22Rv1 (cell line): ENCODE data around the gene AKAP6.

Source experiments
- H3K27ac ChIP-seq: fragments of 450-650 bp; 2 replicates; pipeline ENCODE4 v1.5.1; 2017
- CTCF ChIP-seq: fragments of 450-650 bp; IDR thresholded peaks from 2 replicates; pipeline ENCODE4 v1.5.1; 2017; ENCODE audit warnings: mild to moderate bottlenecking
- ZFX ChIP-seq: fragments of 450-650 bp; IDR thresholded peaks from 2 replicates; pipeline ENCODE4 v1.6.1; 2017; ENCODE audit warnings: antibody characterized with exemption, borderline replicate concordance

The AKAP6 gene

GRCh38 chr14:32407130-32407529 lies 78.0 kb downstream of the AKAP6 start:
- H3K27ac ChIP-seq: no peak overlapping the region
- no peak for TF ChIP-seq CTCF

DNA sequence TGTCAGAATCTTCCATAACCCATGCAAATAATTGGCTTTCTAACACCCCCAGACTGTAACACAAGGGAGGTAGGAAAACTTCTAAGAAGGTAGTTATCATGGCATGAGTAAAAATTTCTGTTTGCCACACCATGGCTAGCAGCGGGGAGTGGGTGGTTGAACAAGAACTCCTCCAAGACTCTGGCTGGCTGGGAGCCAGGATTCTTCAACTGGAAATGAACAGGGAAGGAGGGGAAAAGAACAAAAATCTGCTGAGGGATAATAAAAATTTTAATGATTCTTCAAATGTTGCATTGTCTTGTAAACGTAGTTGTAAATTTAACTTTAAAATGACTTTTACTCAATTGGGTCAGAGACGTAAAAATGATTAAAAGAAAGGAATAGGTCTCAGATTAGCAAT lies 78.9 kb downstream of the AKAP6 start:
- no peak overlapping the region for H3K27ac ChIP-seq
- TF ChIP-seq ZFX: no peak
- no peak for TF ChIP-seq CTCF

GRCh38 chr14:32412103-32412502 lies 83.0 kb downstream of the AKAP6 start:
- TF ChIP-seq CTCF (no peak), ZFX (no peak)
- no peak overlapping the region for H3K27ac ChIP-seq

- no peak overlapping the region for H3K27ac ChIP-seq
- no peak for TF ChIP-seq CTCF
- no peak for TF ChIP-seq ZFX
These were observed 83.4 kb downstream of the AKAP6 start for GRCh38 chr14:32412532-32412931.

DNA sequence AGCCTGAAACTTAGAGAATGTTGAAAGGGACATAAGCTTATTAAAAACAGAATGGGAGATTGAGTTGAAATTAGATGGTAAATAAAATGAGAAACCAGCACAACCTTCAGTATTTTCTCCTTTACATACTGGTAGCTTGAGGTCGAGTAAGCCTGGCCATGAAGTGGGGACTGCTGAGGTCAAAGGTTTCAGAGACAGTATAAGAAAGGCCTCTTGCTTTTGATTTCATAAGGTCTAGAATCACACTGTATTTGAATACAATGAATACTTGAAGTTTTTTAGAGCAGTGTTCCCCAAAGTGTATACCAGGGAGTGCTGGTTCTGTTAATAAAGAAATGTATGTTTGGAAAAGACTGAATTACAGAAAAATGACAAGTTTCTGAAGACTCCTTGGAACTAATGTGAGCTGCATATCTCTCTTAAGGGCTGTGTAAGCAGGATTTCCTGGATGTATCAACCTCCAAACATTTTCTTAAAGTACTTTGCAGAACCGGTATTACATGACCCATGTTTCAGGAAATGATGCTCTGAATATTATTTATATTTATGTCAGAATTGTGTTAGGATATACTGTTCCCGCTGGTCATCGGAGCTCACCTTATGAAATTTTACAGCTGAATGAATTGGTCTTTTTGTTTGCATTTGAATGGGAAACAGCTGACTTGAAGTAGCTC lies 85.0 kb downstream of the AKAP6 start:
- H3K27ac ChIP-seq: no peak overlapping the region
- TF ChIP-seq CTCF (no peak), ZFX (no peak)

DNA sequence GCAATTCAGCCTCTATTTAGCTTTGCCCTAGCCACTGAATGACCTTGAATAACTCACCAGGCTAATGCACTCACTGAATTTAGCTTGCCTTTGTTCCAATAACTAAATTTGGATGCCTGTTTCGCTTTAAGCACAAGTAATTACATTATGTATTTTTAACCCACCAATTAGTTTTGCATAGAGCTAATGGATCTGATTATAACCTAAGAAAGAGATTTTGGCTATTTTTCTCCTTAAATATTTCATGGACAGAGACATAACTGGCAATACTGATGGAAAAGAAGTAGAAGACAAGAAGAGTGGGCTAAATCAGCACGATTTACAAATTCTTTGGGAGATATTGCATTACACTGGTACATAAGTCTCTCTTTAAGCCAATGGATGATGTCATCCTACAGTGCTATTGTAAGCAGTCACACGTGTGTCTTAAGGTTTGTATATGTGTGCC lies 85.7 kb downstream of the AKAP6 start:
- no peak overlapping the region for H3K27ac ChIP-seq
- TF ChIP-seq ZFX: no peak
- no peak for TF ChIP-seq CTCF

DNA sequence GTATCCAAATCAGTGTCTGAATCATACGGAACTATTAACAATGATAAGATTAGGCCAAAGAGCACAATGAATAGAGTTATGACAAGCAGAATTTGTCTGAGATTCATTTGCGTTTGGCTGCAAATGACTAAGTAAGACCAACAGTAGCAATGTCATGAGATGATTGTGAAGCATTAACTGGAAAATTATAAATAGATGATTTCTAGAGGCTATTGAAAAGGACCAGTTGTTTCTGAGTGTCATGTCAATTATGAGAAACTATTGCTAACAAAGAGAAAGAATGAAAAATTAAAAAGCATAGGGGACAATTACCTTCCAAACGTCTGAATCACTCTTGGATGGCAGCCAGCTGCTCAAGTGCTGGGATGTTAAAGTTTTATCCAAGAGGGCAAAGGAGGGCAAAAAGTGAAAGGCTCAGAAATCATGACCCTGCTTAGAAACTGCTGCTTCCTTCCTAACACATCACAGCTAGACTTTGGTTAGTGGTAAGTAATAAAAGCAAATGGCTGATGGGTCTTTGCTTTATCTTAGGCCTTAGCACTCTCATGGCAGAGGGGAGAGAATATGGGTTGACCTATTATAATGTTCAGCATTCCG lies 89.0 kb downstream of the AKAP6 start:
- no peak overlapping the region for H3K27ac ChIP-seq
- TF ChIP-seq CTCF: no peak
- TF ChIP-seq ZFX: no peak
